CD4-positive, alpha-beta T cell (primary cell): Measurements from ENCODE around the gene SLC35B1. TPM values are rescaled to one million over a fixed set of nuclear protein-coding genes. Genes with fewer than 3 reads are reported as not detected.
A peak's percentile ranks its signal among the peaks of the same experiment; 100 is the strongest.

Source experiments
- ATAC-seq: fragments of 200-7000 bp; cut with Tn5 transposase; one replicate; pipeline ENCODE4 v1.10.0; 2022; ENCODE audit warnings: mild to moderate bottlenecking; ENCODE audit not compliant: poor library complexity
- CTCF ChIA-PET: fragments of 350-600 bp; sonication (Branson Sonifier 250); formaldehyde crosslinking; loops from one replicate; lab custom pipeline; 2021; ENCODE audit warnings: antibody characterized with exemption, inconsistent platforms; lab: Charles Lee
- POLR2A ChIA-PET: fragments of 350-600 bp; sonication (Branson Sonifier 250); formaldehyde crosslinking; loops from one replicate; lab custom pipeline; 2021; ENCODE audit warnings: antibody characterized with exemption, inconsistent platforms; lab: Charles Lee
- DNase-seq, 14 experiments: peaks; one replicate each; pipeline ENCODE4 v3.0.0-alpha.2; 2013 to 2020; ENCODE audit warnings: mixed read lengths in 2 of 14
- H3K27ac ChIP-seq, 2 donors: one replicate each; pipeline versions ENCODE4 v1.5.1 to v1.7.0; 2013; ENCODE audit warnings: low read length in 2 of 2, low read depth in 1 of 2, mild to moderate bottlenecking in 1 of 2
- H3K27me3 ChIP-seq, 2 experiments: 1 replicate in 1 of 2; 2 replicates in 1 of 2; pipeline versions ENCODE4 v1.6.1 to v1.7.0; 2013; ENCODE audit warnings: low read length in 2 of 2, control low read depth in 1 of 2, mild to moderate bottlenecking in 1 of 2, moderate library complexity in 1 of 2; ENCODE audit not compliant: insufficient read depth in 2 of 2, control insufficient read depth in 1 of 2
- H3K36me3 ChIP-seq: one replicate; pipeline ENCODE4 v1.6.1; 2013; ENCODE audit warnings: low read length, control low read depth; ENCODE audit not compliant: insufficient read depth
- H3K4me1 ChIP-seq: one replicate; pipeline ENCODE4 v1.6.1; 2013; ENCODE audit warnings: low read length, control low read depth; ENCODE audit not compliant: insufficient read depth
- H3K4me3 ChIP-seq: one replicate; pipeline ENCODE4 v1.5.1; 2013; ENCODE audit warnings: mild to moderate bottlenecking, low read length, moderate library complexity
- H3K9me3 ChIP-seq, 2 experiments: 1 replicate in 1 of 2; 2 replicates in 1 of 2; pipeline versions ENCODE4 v1.6.1 to v1.7.0; 2013; ENCODE audit warnings: low read length in 2 of 2, mild to moderate bottlenecking in 2 of 2, control low read depth in 1 of 2, moderate library complexity in 1 of 2; ENCODE audit not compliant: control insufficient read depth in 1 of 2, insufficient read depth in 1 of 2
- H3K27ac Mint-ChIP-seq: one replicate; pipeline ENCODE4 v1.8.0; 2020; ENCODE audit warnings: mixed read lengths
- H3K27me3 Mint-ChIP-seq: one replicate; pipeline ENCODE4 v1.8.0; 2021; ENCODE audit warnings: mixed read lengths
- H3K36me3 Mint-ChIP-seq: one replicate; pipeline ENCODE4 v1.8.0; 2021; ENCODE audit warnings: low read depth, mixed read lengths
- H3K4me1 Mint-ChIP-seq: one replicate; pipeline ENCODE4 v1.8.0; 2021; ENCODE audit warnings: low read depth, mixed read lengths
- H3K4me3 Mint-ChIP-seq: one replicate; pipeline ENCODE4 v1.8.0; 2020; ENCODE audit warnings: mild to moderate bottlenecking, mixed read lengths
- H3K9me3 Mint-ChIP-seq: one replicate; pipeline ENCODE4 v1.8.0; 2020; ENCODE audit warnings: mixed read lengths
- CTCF ChIP-seq: fragments of 200-600 bp; IDR thresholded peaks from one replicate; pipeline ENCODE4 v1.8.0; 2022; ENCODE audit warnings: antibody characterized with exemption, mild to moderate bottlenecking
- intact Hi-C, 2 experiments: fragments of 100-400 bp; cut with DNase I in 1 of 2; cut with micrococcal nuclease in 1 of 2; formaldehyde crosslinking; loops; one replicate each; pipeline versions ENCODE4 v1.15.1 to v1.9.0; 2023 to 2025; cut with DNase I, micrococcal nuclease
- total RNA-seq, 174 experiments: library from RNA in 2 of 174; stranded (reverse) in 2 of 174; gene quantifications; one replicate each; pipeline ENCODE4 v1.2.3 and lab custom pipeline; 2021 to 2026

The SLC35B1 gene
- total RNA-seq, 2 experiments from 2014 or later = 44.0 to 46.8 TPM

GRCh38 chr17:49752508-49752907 lies 44.7 kb upstream of the SLC35B1 start:
- DNase-seq (no peak), ATAC-seq (no peak)
- CTCF ChIA-PET = interaction anchor here (0.8 to 1.0 kb wide), 4 partner anchors 10 to 183 kb away, joined by 3 to 4 read pairs (median 4); partner anchors contain the start of gene SLC35B1
- no peak for TF ChIP-seq CTCF
- POLR2A ChIA-PET = interaction anchor here (0.9 to 6.9 kb wide), 3 partner anchors 8 to 44 kb away, joined by 6 to 218 read pairs (median 11); partner anchors contain the start of genes FAM117A and SLC35B1
- Histone ChIP-seq H3K27me3 (no peaks in the 10 kb centered on the region), H3K4me1 (peaks cover 92% of the 10 kb centered on the region), H3K27ac (peak overlapping the region in 1 of 2 donors; percentile 46), H3K4me3 (no peak overlapping the region), H3K9me3 (no peaks in the 10 kb centered on the region), H3K36me3 (peaks cover 31% of the 10 kb centered on the region)
- Mint-ChIP-seq H3K27ac (peak overlapping the region; percentile 72), H3K36me3 (peaks cover 74% of the 10 kb centered on the region), H3K9me3 (no peaks in the 10 kb centered on the region), H3K4me3 (peak overlapping the region; percentile 39), H3K4me1 (peaks cover 84% of the 10 kb centered on the region), H3K27me3 (no peaks in the 10 kb centered on the region)
- intact Hi-C loops = no loop called here

GRCh38 chr17:49749730-49750129 lies 42.0 kb upstream of the SLC35B1 start:
- Mint-ChIP-seq H3K4me3 (peak overlapping the region; percentile 40), H3K27ac (peak overlapping the region; percentile 97), H3K9me3 (no peaks in the 10 kb centered on the region), H3K4me1 (peaks cover 85% of the 10 kb centered on the region), H3K27me3 (no peaks in the 10 kb centered on the region), H3K36me3 (peaks cover 69% of the 10 kb centered on the region)
- no peaks in the 10 kb centered on the region for H3K9me3 ChIP-seq
- peak overlapping the region; percentile 87 to 94 for H3K27ac ChIP-seq
- no peak overlapping the region for H3K4me3 ChIP-seq
- H3K4me1 ChIP-seq = peaks cover 90% of the 10 kb centered on the region
- CTCF ChIA-PET = interaction anchor here (1.4 to 4.6 kb wide), 5 partner anchors 10 to 41 kb away, joined by 3 to 19 read pairs (median 7); partner anchors contain the start of genes FAM117A, KAT7 and SLC35B1
- POLR2A ChIA-PET = interaction anchor here (0.7 to 6.9 kb wide), 7 partner anchors 11 to 128 kb away, joined by 4 to 218 read pairs (median 27); partner anchors contain the start of genes FAM117A, KAT7 and SLC35B1
- ATAC-seq = no peak
- no peak for TF ChIP-seq CTCF
- H3K36me3 ChIP-seq = peaks cover 11% of the 10 kb centered on the region
- DNase-seq = no peak
- intact Hi-C loops = loop anchor here (1.0 to 10.0 kb wide), 3 partner anchors 10 to 65 kb away; no protein-coding TSS in a partner anchor
- H3K27me3 ChIP-seq = no peaks in the 10 kb centered on the region

- CTCF ChIA-PET = interaction anchor here (0.9 to 4.6 kb wide), 7 partner anchors 10 to 179 kb away, joined by 3 to 19 read pairs (median 5); partner anchors contain the start of genes FAM117A, KAT7 and SLC35B1
- Mint-ChIP-seq H3K27me3 (no peaks in the 10 kb centered on the region), H3K4me3 (peak overlapping the region; percentile 72), H3K36me3 (peaks cover 65% of the 10 kb centered on the region), H3K27ac (peak overlapping the region; percentile 97), H3K4me1 (peaks cover 77% of the 10 kb centered on the region), H3K9me3 (no peaks in the 10 kb centered on the region)
- peak; percentile 76 for ATAC-seq
- intact Hi-C loops = loop anchor here (1.0 to 10.0 kb wide), 4 partner anchors 9 to 66 kb away; no protein-coding TSS in a partner anchor
- Histone ChIP-seq H3K4me3 (no peak overlapping the region), H3K27ac (peak overlapping the region; percentile 87 to 94), H3K36me3 (peaks cover 11% of the 10 kb centered on the region), H3K4me1 (peaks cover 90% of the 10 kb centered on the region), H3K9me3 (no peaks in the 10 kb centered on the region), H3K27me3 (no peaks in the 10 kb centered on the region)
- DNase-seq = peak; percentile 25 to 87 (median 52)
- POLR2A ChIA-PET = interaction anchor here (0.6 to 6.9 kb wide), 10 partner anchors 10 to 147 kb away, joined by 3 to 218 read pairs (median 12); partner anchors contain the start of genes FAM117A, KAT7 and SLC35B1
- no peak for TF ChIP-seq CTCF
These were observed 41.0 kb upstream of the SLC35B1 start for GRCh38 chr17:49748791-49749190.
